ENCODE measurements around the gene ACTR3. TPM values are rescaled to one million over a fixed set of nuclear protein-coding genes. Genes with fewer than 3 reads are reported as not detected.

ACTR3 gene
- polyA plus RNA-seq, 1 experiment: 340 TPM

- ChIA-PET POLR2A (no interaction called here), CTCF (no interaction called here)
- no peaks in the 10 kb centered on the region for H3K36me3 ChIP-seq (ENCODE audit: control insufficient read depth, insufficient read depth, low read length)
- H3K4me3 ChIP-seq (ENCODE audit: low read depth, low read length): no peak overlapping the region
- DNase-seq (ENCODE audit: low read depth): no peak
- TF ChIP-seq, protein P1, sequence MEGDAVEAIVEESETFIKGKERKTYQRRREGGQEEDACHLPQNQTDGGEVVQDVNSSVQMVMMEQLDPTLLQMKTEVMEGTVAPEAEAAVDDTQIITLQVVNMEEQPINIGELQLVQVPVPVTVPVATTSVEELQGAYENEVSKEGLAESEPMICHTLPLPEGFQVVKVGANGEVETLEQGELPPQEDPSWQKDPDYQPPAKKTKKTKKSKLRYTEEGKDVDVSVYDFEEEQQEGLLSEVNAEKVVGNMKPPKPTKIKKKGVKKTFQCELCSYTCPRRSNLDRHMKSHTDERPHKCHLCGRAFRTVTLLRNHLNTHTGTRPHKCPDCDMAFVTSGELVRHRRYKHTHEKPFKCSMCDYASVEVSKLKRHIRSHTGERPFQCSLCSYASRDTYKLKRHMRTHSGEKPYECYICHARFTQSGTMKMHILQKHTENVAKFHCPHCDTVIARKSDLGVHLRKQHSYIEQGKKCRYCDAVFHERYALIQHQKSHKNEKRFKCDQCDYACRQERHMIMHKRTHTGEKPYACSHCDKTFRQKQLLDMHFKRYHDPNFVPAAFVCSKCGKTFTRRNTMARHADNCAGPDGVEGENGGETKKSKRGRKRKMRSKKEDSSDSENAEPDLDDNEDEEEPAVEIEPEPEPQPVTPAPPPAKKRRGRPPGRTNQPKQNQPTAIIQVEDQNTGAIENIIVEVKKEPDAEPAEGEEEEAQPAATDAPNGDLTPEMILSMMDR (IDR thresholded peaks at IDR 0.05; ENCODE audit: insufficient read depth, low read depth, low read length): no peak
- H3K27me3 ChIP-seq (ENCODE audit: control insufficient read depth, insufficient read depth, low read length): no peaks in the 10 kb centered on the region
Measured at GRCh38 chr2:113875135-113875534, 14.8 kb upstream of the ACTR3 start.

- DNase-seq (ENCODE audit: low read depth): no peak
- TF ChIP-seq, protein P1 (IDR thresholded peaks at IDR 0.05; ENCODE audit: insufficient read depth, low read depth, low read length): no peak
- POLR2A ChIA-PET: no interaction called here
- Histone ChIP-seq H3K36me3 (ENCODE audit: control insufficient read depth, insufficient read depth, low read length) (peaks cover 1% of the 10 kb centered on the region; the same call in 1 of the 2 replicates), H3K27me3 (ENCODE audit: control insufficient read depth, insufficient read depth, low read length) (no peaks in the 10 kb centered on the region), H3K4me3 (ENCODE audit: low read depth, low read length) (no peak overlapping the region)
- CTCF ChIA-PET: no interaction called here
Measured at GRCh38 chr2:113876503-113877387, 13.1 kb upstream of the ACTR3 start.

- no peak overlapping the region for H3K4me3 ChIP-seq (ENCODE audit: low read depth, low read length)
- ChIA-PET CTCF (interaction anchor here (0.6 to 1.2 kb wide), 4 partner anchors 13 to 1960 kb away, joined by 3 read pairs; no protein-coding TSS in a partner anchor), POLR2A (interaction anchor here (0.6 kb wide), 1 partner anchor 85 kb away, joined by 4 read pairs; no protein-coding TSS in a partner anchor)
- peaks cover 4% of the 10 kb centered on the region; the same call in 1 of the 2 replicates for H3K36me3 ChIP-seq (ENCODE audit: control insufficient read depth, insufficient read depth, low read length)
- TF ChIP-seq, protein P1 (IDR thresholded peaks at IDR 0.05; ENCODE audit: insufficient read depth, low read depth, low read length): no peak
- no peak for DNase-seq (ENCODE audit: low read depth)
- H3K27me3 ChIP-seq (ENCODE audit: control insufficient read depth, insufficient read depth, low read length): no peaks in the 10 kb centered on the region
Measured at GRCh38 chr2:113877711-113878598, 11.9 kb upstream of the ACTR3 start.

DNA sequence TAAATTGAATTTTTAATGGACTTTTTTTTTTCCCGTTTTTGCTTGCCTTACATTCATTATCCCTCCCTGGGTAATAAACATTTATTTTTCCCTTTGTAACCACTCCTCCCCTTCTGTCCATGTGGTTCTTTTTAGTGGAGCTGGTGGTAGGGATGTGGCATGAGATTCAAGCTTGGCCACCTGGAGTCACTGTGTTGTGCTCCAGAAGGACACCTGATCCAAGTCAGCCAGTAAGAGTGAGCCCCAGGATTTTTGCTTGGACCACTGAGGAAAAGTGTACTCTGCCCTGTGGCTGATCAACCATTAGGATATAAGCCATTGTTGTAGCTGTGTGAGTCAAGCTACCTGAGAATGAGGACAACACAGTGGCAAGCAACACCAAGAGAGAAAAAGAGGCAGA, 11.1 kb upstream of the ACTR3 start:
- ChIA-PET CTCF (interaction anchor here (0.6 to 1.3 kb wide), 3 partner anchors 10 to 1961 kb away, joined by 3 to 4 read pairs (median 3); no protein-coding TSS in a partner anchor), POLR2A (interaction anchor here (1.1 kb wide), 1 partner anchor 11 kb away, joined by 3 read pairs; the partner anchor contains the start of gene ACTR3)
- TF ChIP-seq, protein P1 (IDR thresholded peaks at IDR 0.05; ENCODE audit: insufficient read depth, low read depth, low read length): no peak
- H3K27me3 ChIP-seq (ENCODE audit: control insufficient read depth, insufficient read depth, low read length): no peaks in the 10 kb centered on the region
- H3K4me3 ChIP-seq (ENCODE audit: low read depth, low read length): no peak overlapping the region
- H3K36me3 ChIP-seq (ENCODE audit: control insufficient read depth, insufficient read depth, low read length): peaks cover 4% of the 10 kb centered on the region; the same call in 1 of the 2 replicates
- no peak for DNase-seq (ENCODE audit: low read depth)

Measured in BJ (cell line).